ENCODE results near the gene PARD3.

Gene PARD3

DNA sequence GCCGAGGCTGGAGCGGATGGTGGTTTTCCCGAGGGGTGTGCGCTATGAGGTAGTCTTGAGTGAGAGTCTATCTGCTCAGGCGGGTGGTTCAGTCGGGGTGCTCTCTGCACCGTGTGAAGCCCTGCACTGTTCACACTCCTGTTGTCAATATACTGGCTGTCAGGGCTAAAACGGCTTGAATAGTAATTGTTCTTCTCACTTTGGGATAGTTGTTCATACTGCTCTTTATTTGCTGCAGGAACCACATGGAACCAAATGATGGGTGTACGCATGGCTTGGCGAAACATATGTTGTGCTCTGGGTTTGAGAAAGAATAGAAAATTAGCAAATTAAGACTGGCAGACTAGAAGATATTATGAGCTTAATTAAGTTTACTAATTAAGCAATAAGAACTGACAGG lies 432.5 kb downstream of the PARD3 start:
- no peak for DNase-seq
- no peaks in the 10 kb centered on the region for H3K27me3 ChIP-seq (ENCODE audit: insufficient read depth, low read depth, severe bottlenecking)

DNA sequence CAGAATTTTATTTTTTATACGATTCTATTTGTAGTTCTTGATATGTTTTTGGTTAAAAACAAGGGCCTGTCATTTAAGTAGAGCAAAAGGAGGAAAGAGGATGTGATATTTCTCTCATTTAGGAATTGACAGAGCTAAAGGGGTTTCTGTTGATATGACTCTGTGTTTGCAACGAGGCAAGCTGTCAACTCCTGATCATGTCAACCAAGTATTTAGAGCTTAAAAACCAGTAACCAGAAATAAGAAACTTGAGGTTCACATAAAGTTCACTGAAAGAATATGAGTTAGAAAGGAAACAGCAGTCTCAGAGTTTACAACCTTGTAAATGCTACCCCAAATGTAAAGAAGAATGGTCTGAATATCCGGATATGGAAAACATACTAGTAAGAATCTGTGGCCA lies 434.2 kb downstream of the PARD3 start:
- no peak overlapping the region for H3K27ac ChIP-seq
- no peaks in the 10 kb centered on the region for H3K27me3 ChIP-seq (ENCODE audit: insufficient read depth, low read depth, severe bottlenecking)
- TF ChIP-seq, protein P1, sequence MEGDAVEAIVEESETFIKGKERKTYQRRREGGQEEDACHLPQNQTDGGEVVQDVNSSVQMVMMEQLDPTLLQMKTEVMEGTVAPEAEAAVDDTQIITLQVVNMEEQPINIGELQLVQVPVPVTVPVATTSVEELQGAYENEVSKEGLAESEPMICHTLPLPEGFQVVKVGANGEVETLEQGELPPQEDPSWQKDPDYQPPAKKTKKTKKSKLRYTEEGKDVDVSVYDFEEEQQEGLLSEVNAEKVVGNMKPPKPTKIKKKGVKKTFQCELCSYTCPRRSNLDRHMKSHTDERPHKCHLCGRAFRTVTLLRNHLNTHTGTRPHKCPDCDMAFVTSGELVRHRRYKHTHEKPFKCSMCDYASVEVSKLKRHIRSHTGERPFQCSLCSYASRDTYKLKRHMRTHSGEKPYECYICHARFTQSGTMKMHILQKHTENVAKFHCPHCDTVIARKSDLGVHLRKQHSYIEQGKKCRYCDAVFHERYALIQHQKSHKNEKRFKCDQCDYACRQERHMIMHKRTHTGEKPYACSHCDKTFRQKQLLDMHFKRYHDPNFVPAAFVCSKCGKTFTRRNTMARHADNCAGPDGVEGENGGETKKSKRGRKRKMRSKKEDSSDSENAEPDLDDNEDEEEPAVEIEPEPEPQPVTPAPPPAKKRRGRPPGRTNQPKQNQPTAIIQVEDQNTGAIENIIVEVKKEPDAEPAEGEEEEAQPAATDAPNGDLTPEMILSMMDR (IDR thresholded peaks at IDR 0.05; ENCODE audit: low read depth, low read length) = no peak
- H3K4me3 ChIP-seq (ENCODE audit: low read depth, low read length) = no peak overlapping the region
- DNase-seq = no peak
- no peaks in the 10 kb centered on the region for H3K9me3 ChIP-seq (ENCODE audit: severe bottlenecking)
- H3K36me3 ChIP-seq = no peaks in the 10 kb centered on the region

More for the DNA sequence above, 432.5 kb downstream of the PARD3 start:
- Histone ChIP-seq H3K4me3 (ENCODE audit: low read depth, low read length) (no peak overlapping the region), H3K36me3 (no peaks in the 10 kb centered on the region), H3K27ac (no peak overlapping the region), H3K9me3 (ENCODE audit: severe bottlenecking) (no peaks in the 10 kb centered on the region)
- TF ChIP-seq, protein P1 (IDR thresholded peaks at IDR 0.05; ENCODE audit: low read depth, low read length) = no peak

DNA sequence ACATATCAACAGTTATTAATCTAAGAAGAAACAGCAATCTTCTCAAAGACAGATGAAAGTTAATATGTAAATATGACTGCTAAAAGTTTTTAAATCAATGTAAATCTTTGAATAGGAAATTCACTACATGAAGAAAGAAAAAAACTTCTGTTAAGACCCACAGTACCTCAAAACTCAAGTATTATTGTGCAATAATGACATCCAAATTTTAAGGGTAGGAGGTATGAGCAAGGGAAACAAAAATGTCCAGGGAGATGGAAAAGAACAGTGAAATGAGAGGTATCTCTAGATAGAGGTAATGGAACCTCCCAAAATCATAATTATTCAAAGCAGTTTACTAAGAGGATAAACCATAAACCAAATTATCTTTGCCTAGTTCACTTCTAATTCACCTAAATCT lies 436.8 kb downstream of the PARD3 start:
- no peaks in the 10 kb centered on the region for H3K27me3 ChIP-seq (ENCODE audit: insufficient read depth, low read depth, severe bottlenecking)
- TF ChIP-seq, protein P1 (IDR thresholded peaks at IDR 0.05; ENCODE audit: low read depth, low read length) = no peak

DNA sequence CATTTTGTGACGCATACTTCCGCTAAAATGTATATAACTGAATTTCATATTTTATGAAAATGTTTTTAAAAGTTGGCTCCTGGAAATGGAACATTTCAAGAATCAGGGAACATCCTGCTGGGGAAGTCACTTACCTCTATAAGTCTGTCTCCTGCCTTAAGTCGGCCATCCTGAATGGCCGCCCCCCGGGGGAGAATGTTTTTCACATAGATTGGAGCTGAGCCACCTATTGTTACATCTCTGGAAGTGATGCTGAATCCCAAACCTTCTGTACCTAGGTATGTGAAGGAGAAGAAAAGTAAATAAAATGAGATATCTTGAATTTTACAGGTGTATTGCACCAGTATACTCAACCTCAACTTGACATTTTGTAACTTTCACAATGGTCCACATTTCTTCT lies 437.3 kb downstream of the PARD3 start:
- no peak overlapping the region for H3K27ac ChIP-seq
- H3K27me3 ChIP-seq (ENCODE audit: insufficient read depth, low read depth, severe bottlenecking) = no peaks in the 10 kb centered on the region
- no peak for DNase-seq
- H3K9me3 ChIP-seq (ENCODE audit: severe bottlenecking) = no peaks in the 10 kb centered on the region
- TF ChIP-seq, protein P1 (IDR thresholded peaks at IDR 0.05; ENCODE audit: low read depth, low read length) = no peak
- no peaks in the 10 kb centered on the region; the same call in 1 of the 2 replicates for H3K36me3 ChIP-seq
- H3K4me3 ChIP-seq (ENCODE audit: low read depth, low read length) = no peak overlapping the region

More for the DNA sequence above, 436.8 kb downstream of the PARD3 start:
- no peak overlapping the region for H3K4me3 ChIP-seq (ENCODE audit: low read depth, low read length)
- H3K27ac ChIP-seq = no peak overlapping the region
- H3K36me3 ChIP-seq = no peaks in the 10 kb centered on the region; the same call in 1 of the 2 replicates
- DNase-seq = no peak
- no peaks in the 10 kb centered on the region for H3K9me3 ChIP-seq (ENCODE audit: severe bottlenecking)

DNA sequence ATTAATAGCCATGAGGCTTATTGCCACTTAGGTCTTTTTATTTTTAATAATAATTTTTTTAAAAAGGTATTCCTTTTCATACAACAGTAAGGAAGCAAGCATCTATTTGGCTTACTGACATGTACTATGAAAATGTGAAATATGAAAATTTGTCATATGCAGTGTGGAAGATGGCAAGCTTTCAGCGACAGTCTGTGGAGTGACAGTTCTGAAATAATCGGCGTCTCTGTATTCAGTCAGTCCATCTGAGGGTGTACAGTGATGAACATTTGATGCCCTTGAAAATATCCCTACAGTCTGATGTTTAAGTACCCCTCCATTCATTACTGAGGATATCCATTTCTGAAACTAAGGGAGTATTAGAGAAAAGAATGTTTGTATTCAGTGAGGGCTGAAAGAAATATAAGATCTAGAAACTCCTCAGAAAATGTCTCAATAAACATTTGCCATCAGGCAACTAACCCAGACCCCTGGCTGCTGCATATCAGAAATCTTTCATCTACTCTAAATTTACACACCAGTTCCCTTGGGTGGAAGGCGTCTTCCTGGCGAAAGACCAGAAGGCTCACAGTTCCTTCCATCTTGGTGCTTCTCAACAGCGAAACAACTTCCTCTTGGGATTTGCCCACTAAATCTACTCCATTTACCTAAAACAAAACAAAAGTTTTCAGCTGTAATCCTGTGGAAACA lies 440.6 kb downstream of the PARD3 start:
- Histone ChIP-seq H3K9me3 (ENCODE audit: severe bottlenecking) (no peaks in the 10 kb centered on the region), H3K27me3 (ENCODE audit: insufficient read depth, low read depth, severe bottlenecking) (no peaks in the 10 kb centered on the region), H3K27ac (no peak overlapping the region), H3K36me3 (no peaks in the 10 kb centered on the region; the same call in 1 of the 2 replicates), H3K4me3 (ENCODE audit: low read depth, low read length) (no peak overlapping the region)
- TF ChIP-seq, protein P1 (IDR thresholded peaks at IDR 0.05; ENCODE audit: low read depth, low read length) = no peak
- no peak for DNase-seq

DNA sequence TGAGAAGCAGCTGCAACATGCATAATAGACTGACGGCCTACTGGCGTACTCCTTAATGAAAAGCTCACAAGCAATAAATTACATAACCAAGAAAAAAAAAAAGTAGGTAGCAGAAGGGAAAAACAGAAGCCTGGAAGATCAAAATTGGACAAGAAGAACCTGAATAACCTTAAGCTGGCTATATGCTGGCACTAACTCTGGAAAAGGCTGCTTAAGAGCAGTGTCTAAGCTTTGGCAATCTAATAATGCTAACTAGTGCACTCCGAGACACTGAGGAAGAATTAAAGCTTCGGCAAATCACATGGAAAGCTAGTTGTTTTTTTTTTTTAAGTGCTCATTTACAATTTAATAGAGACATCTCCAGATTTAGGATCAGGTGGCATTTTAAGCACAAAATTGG lies 441.9 kb downstream of the PARD3 start:
- H3K9me3 ChIP-seq (ENCODE audit: severe bottlenecking) = no peaks in the 10 kb centered on the region
- H3K36me3 ChIP-seq = no peaks in the 10 kb centered on the region; the same call in 1 of the 2 replicates
- H3K27me3 ChIP-seq (ENCODE audit: insufficient read depth, low read depth, severe bottlenecking) = no peaks in the 10 kb centered on the region
- no peak overlapping the region for H3K27ac ChIP-seq
- no peak overlapping the region for H3K4me3 ChIP-seq (ENCODE audit: low read depth, low read length)
- TF ChIP-seq, protein P1 (IDR thresholded peaks at IDR 0.05; ENCODE audit: low read depth, low read length) = no peak
- no peak for DNase-seq

All from WERI-Rb-1 (cell line).